GM21526 (cell line): ENCODE data around the gene SLC51A.
"Not testable (repeated sequence)": the region's sequence is repeated elsewhere in the genome, so short reads cannot be mapped to it uniquely, and the experiment has no call there.

Experiments used
- ATAC-seq: cut with Tn5 transposase; IDR thresholded peaks from one replicate; pipeline ENCODE4 v1.9.1; 2021; ENCODE audit warnings: moderate library complexity; ENCODE audit not compliant: unreplicated experiment, low FRiP score

Gene SLC51A

GRCh38 chr3:196193133-196193735 lies 23.1 kb upstream of the SLC51A start:
- no peak for ATAC-seq

GRCh38 chr3:196193736-196194541 lies 22.4 kb upstream of the SLC51A start:
- no peak for ATAC-seq

GRCh38 chr3:196194542-196194915 lies 21.8 kb upstream of the SLC51A start:
- ATAC-seq, result no peak

GRCh38 chr3:196195664-196196265 lies 20.6 kb upstream of the SLC51A start:
- ATAC-seq, result no peak

GRCh38 chr3:196197524-196197923 lies 18.8 kb upstream of the SLC51A start:
- no peak for ATAC-seq

GRCh38 chr3:196198081-196198675 lies 18.2 kb upstream of the SLC51A start:
- no peak for ATAC-seq

- no peak for ATAC-seq
Observed at GRCh38 chr3:196198771-196199753, 17.3 kb upstream of the SLC51A start.

GRCh38 chr3:196202516-196202970 lies 13.8 kb upstream of the SLC51A start:
- no peak for ATAC-seq

- ATAC-seq, result no peak
Observed at GRCh38 chr3:196203846-196204245, 12.5 kb upstream of the SLC51A start.

GRCh38 chr3:196205442-196206205 lies 10.7 kb upstream of the SLC51A start:
- ATAC-seq, result not testable (repeated sequence)

- ATAC-seq, result no peak
Observed at GRCh38 chr3:196207159-196207832, 9.0 kb upstream of the SLC51A start.

- no peak for ATAC-seq
Observed at GRCh38 chr3:196207833-196208607, 8.3 kb upstream of the SLC51A start.

- ATAC-seq, result no peak
Observed at GRCh38 chr3:196208942-196209695, 7.2 kb upstream of the SLC51A start.

- ATAC-seq, result not testable (repeated sequence)
Observed at GRCh38 chr3:196209944-196210672, 6.2 kb upstream of the SLC51A start.

GRCh38 chr3:196210673-196211556 lies 5.4 kb upstream of the SLC51A start, which contains the start of gene ZDHHC19:
TSS of gene ZDHHC19 (minus strand) at chr3:196211400. CDS start at chr3:196211315, 85 bp downstream.
- no peak for ATAC-seq
